Measurements from ENCODE around the gene FZR1.

DNA sequence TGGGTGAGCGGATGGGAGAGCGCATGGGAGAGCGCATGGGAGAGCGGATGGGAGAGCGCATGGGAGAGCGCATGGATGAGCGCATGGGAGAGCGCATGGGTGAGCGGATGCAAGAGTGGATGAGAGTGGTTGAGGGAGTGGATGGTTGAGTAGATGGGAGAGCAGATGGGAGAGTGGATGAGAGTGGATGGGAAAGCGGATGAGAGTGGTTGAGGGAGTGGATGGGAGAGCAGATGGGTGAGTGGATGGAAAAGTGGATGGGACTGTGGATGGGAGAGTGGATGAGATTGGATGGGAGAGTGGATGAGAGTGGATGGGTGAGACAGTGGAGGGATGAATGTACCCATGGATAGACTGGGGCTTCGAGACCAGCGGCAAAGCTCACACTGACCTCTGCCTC lies 24.3 kb downstream of the FZR1 start:
- TF ChIP-seq, protein P1, sequence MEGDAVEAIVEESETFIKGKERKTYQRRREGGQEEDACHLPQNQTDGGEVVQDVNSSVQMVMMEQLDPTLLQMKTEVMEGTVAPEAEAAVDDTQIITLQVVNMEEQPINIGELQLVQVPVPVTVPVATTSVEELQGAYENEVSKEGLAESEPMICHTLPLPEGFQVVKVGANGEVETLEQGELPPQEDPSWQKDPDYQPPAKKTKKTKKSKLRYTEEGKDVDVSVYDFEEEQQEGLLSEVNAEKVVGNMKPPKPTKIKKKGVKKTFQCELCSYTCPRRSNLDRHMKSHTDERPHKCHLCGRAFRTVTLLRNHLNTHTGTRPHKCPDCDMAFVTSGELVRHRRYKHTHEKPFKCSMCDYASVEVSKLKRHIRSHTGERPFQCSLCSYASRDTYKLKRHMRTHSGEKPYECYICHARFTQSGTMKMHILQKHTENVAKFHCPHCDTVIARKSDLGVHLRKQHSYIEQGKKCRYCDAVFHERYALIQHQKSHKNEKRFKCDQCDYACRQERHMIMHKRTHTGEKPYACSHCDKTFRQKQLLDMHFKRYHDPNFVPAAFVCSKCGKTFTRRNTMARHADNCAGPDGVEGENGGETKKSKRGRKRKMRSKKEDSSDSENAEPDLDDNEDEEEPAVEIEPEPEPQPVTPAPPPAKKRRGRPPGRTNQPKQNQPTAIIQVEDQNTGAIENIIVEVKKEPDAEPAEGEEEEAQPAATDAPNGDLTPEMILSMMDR (IDR thresholded peaks at IDR 0.05; ENCODE audit: insufficient read depth, low read length, poor library complexity, severe bottlenecking): no peak
- no peak for TF ChIP-seq EZH2phosphoT487 (conservative IDR thresholded peaks at IDR 0.05; ENCODE audit: low read length)
